IMR-90 (cell line): ENCODE results near the gene C1R. TPM values are rescaled to one million over a fixed set of nuclear protein-coding genes. Genes with fewer than 3 reads are reported as not detected.

ENCODE experiments used
- ATAC-seq: fragments of 200-7000 bp; cut with Tn5 transposase; 2 replicates; pipeline ENCODE4 v1.9.1; 2020; ENCODE audit warnings: low read depth, mild to moderate bottlenecking, moderate library complexity
- BruUV-seq: library from RNA; stranded (reverse); fragments of 400-500 nt; replicated peaks from 2 replicates; lab custom pipeline; 2021; lab: Mats Ljungman, UMichigan
- CTCF ChIA-PET: fragments of 300-600 bp; formaldehyde crosslinking; extraction: SDS; loops from one replicate; lab custom pipeline; 2021; ENCODE audit warnings: antibody characterized with exemption; lab: Yijun Ruan, JAX
- POLR2A ChIA-PET: fragments of 300-600 bp; sonication (Branson Sonifier 250); formaldehyde crosslinking; loops from one replicate; lab custom pipeline; 2022; ENCODE audit warnings: antibody characterized with exemption; ENCODE audit not compliant: unreplicated experiment; lab: Charles Lee
- DNase-seq: peaks from one replicate; pipeline ENCODE4 v3.0.0; 2013
- H2AFZ ChIP-seq: replicated peaks from 2 replicates; pipeline ENCODE3; 2013; ENCODE audit warnings: low read length, mild to moderate bottlenecking; ENCODE audit not compliant: poor library complexity
- H2AK5ac ChIP-seq: 2 replicates; pipeline ENCODE4 v1.6.1; 2013; ENCODE audit warnings: low read depth, low read length, inconsistent platforms
- H2AK9ac ChIP-seq: replicated peaks from 2 replicates; pipeline ENCODE3; 2013; ENCODE audit warnings: mild to moderate bottlenecking, low read depth, low read length, moderate library complexity; ENCODE audit not compliant: poor library complexity
- H2BK120ac ChIP-seq: 2 replicates; pipeline ENCODE4 v1.6.1; 2013; ENCODE audit warnings: low read depth, low read length, inconsistent platforms
- H2BK15ac ChIP-seq: 3 replicates; pipeline ENCODE4 v1.6.1; 2013; ENCODE audit warnings: low read depth, low read length, inconsistent platforms
- H2BK20ac ChIP-seq: 2 replicates; pipeline ENCODE4 v1.6.1; 2013; ENCODE audit warnings: low read depth, mild to moderate bottlenecking, inconsistent platforms, low read length, moderate library complexity
- H2BK5ac ChIP-seq: 2 replicates; pipeline ENCODE4 v1.6.1; 2013; ENCODE audit warnings: mild to moderate bottlenecking, low read depth, low read length, inconsistent platforms; ENCODE audit not compliant: poor library complexity, severe bottlenecking
- H3K14ac ChIP-seq: replicated peaks from 2 replicates; pipeline ENCODE4 v1.6.1; 2013; ENCODE audit warnings: low read depth, low read length, inconsistent platforms
- H3K18ac ChIP-seq: 2 replicates; pipeline ENCODE4 v1.6.1; 2013; ENCODE audit warnings: low read depth, low read length, control low read depth
- H3K23ac ChIP-seq: 2 replicates; pipeline ENCODE4 v1.6.1; 2013; ENCODE audit warnings: low read depth, low read length, inconsistent platforms
- H3K27ac ChIP-seq: 2 replicates; pipeline ENCODE4 v1.5.1; 2013; ENCODE audit warnings: mild to moderate bottlenecking, control low read depth, low read length; ENCODE audit not compliant: insufficient read depth
- H3K27me3 ChIP-seq: 2 replicates; pipeline ENCODE4 v1.6.1; 2013; ENCODE audit warnings: low read length; ENCODE audit not compliant: control insufficient read depth, insufficient read depth
- H3K36me3 ChIP-seq: 2 replicates; pipeline ENCODE4 v1.6.1; 2013; ENCODE audit warnings: low read length, mixed read lengths; ENCODE audit not compliant: control insufficient read depth, insufficient read depth
- H3K4ac ChIP-seq: 2 replicates; pipeline ENCODE4 v1.6.1; 2013; ENCODE audit warnings: low read depth, low read length, inconsistent platforms
- H3K4me1 ChIP-seq: 2 replicates; pipeline ENCODE4 v1.6.1; 2013; ENCODE audit warnings: low read length, mixed read lengths; ENCODE audit not compliant: control insufficient read depth, insufficient read depth
- H3K4me2 ChIP-seq: 2 replicates; pipeline ENCODE4 v1.6.1; 2013; ENCODE audit warnings: low read depth, mild to moderate bottlenecking, control low read depth, low read length, moderate library complexity
- H3K4me3 ChIP-seq: 2 replicates; pipeline ENCODE4 v1.5.1; 2013; ENCODE audit warnings: low read depth, mild to moderate bottlenecking, control low read depth, low read length, moderate library complexity; ENCODE audit not compliant: insufficient read depth
- H3K56ac ChIP-seq: 2 replicates; pipeline ENCODE4 v1.6.1; 2013; ENCODE audit warnings: low read length, inconsistent platforms; ENCODE audit not compliant: insufficient read depth; ENCODE audit errors: extremely low read depth
- H3K79me1 ChIP-seq, 2 experiments: 2 replicates each; pipeline ENCODE4 v1.6.1; 2013; ENCODE audit warnings: low read length in 2 of 2, inconsistent platforms in 1 of 2, low read depth in 1 of 2
- H3K9ac ChIP-seq: 2 replicates; pipeline ENCODE4 v1.6.1; 2013; ENCODE audit warnings: low read depth, low read length, control low read depth
- H3K9me1 ChIP-seq: 2 replicates; pipeline ENCODE4 v1.6.1; 2013; ENCODE audit warnings: low read length, inconsistent platforms; ENCODE audit not compliant: insufficient read depth
- H3K9me3 ChIP-seq: 2 replicates; pipeline ENCODE4 v1.6.1; 2013; ENCODE audit warnings: low read length; ENCODE audit not compliant: control insufficient read depth, insufficient read depth
- H4K20me1 ChIP-seq: 2 replicates; pipeline ENCODE4 v1.6.1; 2013; ENCODE audit warnings: low read length, inconsistent platforms; ENCODE audit not compliant: insufficient read depth
- H4K5ac ChIP-seq: 2 replicates; pipeline ENCODE4 v1.6.1; 2013; ENCODE audit warnings: mild to moderate bottlenecking, low read depth, low read length, control low read depth
- H4K8ac ChIP-seq, 2 experiments: 2 replicates each; pipeline ENCODE4 v1.6.1; 2013; ENCODE audit warnings: low read depth in 2 of 2, low read length in 2 of 2, control low read depth in 1 of 2, inconsistent platforms in 1 of 2
- H4K91ac ChIP-seq: 2 replicates; pipeline ENCODE4 v1.6.1; 2013; ENCODE audit warnings: low read depth, low read length, inconsistent platforms; ENCODE audit not compliant: insufficient read depth
- CEBPB ChIP-seq: IDR thresholded peaks from 2 replicates; pipeline ENCODE4 v1.6.1; 2012; ENCODE audit warnings: low read depth, low read length, improper control_type of control experiment
- MAFK ChIP-seq: IDR thresholded peaks from 2 replicates; pipeline ENCODE4 v1.6.1; 2012; ENCODE audit warnings: low read depth, low read length, improper control_type of control experiment
- MAZ ChIP-seq: IDR thresholded peaks from 2 replicates; pipeline ENCODE4 v1.6.1; 2012; ENCODE audit warnings: low read depth, mild to moderate bottlenecking, low read length, improper control_type of control experiment, moderate library complexity, borderline replicate concordance
- RAD21 ChIP-seq: IDR thresholded peaks from 2 replicates; pipeline ENCODE4 v1.6.1; 2012; ENCODE audit warnings: low read length, improper control_type of control experiment
- WGBS, 2 experiments: methylation state at CpG; one replicate each; pipeline versions ENCODE4 v1.1.5 to v1.1.7; 2013; ENCODE audit warnings: missing lambda C conversion rate in 2 of 2; ENCODE audit not compliant: insufficient read length in 1 of 2; ENCODE audit errors: extremely low coverage in 2 of 2; 5-methylcytosine and 5-hydroxymethylcytosine counted together
- dilution Hi-C: fragments of 300-500 bp; cut with HindIII; formaldehyde crosslinking; loops from one replicate; pipeline ENCODE4 v1.14.3; 2018; ENCODE audit warnings: low sequenced_read_pairs; ENCODE audit not compliant: unreplicated experiment
- in situ Hi-C: fragments of 300-500 bp; cut with MboI; formaldehyde crosslinking; loops from 3 replicates; pipeline ENCODE4 v1.14.3; 2019; ENCODE audit warnings: low sequenced_read_pairs, inconsistent platforms, mixed read lengths
- intact Hi-C: fragments of 100-400 bp; cut with micrococcal nuclease; formaldehyde crosslinking; loops from 2 replicates; pipeline ENCODE4 v1.10.0; 2022
- polyA plus RNA-seq, 3 experiments: library from polyadenylated mRNA; depleted of rRNA; stranded (reverse); fragments of >200 nt; gene quantifications; 2 replicates each; pipeline ENCODE4 v1.2.3, GENCODE V29; 2012; ENCODE audit warnings: low replicate concordance in 1 of 3
- total RNA-seq: library from RNA; depleted of rRNA; stranded (reverse); fragments of >200 nt; gene quantifications from 2 replicates; pipeline ENCODE4 v1.2.3, GENCODE V29; 2012
- TF ChIP-seq, protein P1 (sequence below): fragments of 150-350 bp; IDR thresholded peaks from 2 replicates; pipeline ENCODE4 v1.6.1; 2016; ENCODE audit warnings: low read depth, mild to moderate bottlenecking, low read length, moderate library complexity, borderline replicate concordance
- TF ChIP-seq, protein P2 (sequence below): conservative IDR thresholded peaks from 2 replicates; pipeline ENCODE4 v1.5.1; 2012; ENCODE audit warnings: mild to moderate bottlenecking, low read depth, low read length, improper control_type of control experiment

The C1R gene
- total and polyA plus RNA-seq, 2 of the 4 experiments (the other 2 are of a cell fraction) = 38.4 to 165 TPM

- intact Hi-C loops (no loop called here), dilution Hi-C loops (no loop called here), in situ Hi-C loops (no loop called here)
- ATAC-seq (no peak), DNase-seq (no peak)
- peak overlapping the region; percentile 100; the same call in 1 of the 2 replicates for H3K14ac ChIP-seq
- H3K4me1 ChIP-seq = peaks cover 5% of the 10 kb centered on the region; the same call in 1 of the 2 replicates
- H3K9me1 ChIP-seq = peaks cover 4% of the 10 kb centered on the region; the same call in 1 of the 2 replicates
- H2AFZ ChIP-seq = peak overlapping the region; percentile 98
- no peak overlapping the region for H3K18ac ChIP-seq
- H3K27me3 ChIP-seq = no peaks in the 10 kb centered on the region
- TF ChIP-seq RAD21 (no peak), MAFK (no peak), CEBPB (peak; percentile 29; the same call in 1 of the 2 replicates), MAZ (no peak)
- TF ChIP-seq, protein P1, sequence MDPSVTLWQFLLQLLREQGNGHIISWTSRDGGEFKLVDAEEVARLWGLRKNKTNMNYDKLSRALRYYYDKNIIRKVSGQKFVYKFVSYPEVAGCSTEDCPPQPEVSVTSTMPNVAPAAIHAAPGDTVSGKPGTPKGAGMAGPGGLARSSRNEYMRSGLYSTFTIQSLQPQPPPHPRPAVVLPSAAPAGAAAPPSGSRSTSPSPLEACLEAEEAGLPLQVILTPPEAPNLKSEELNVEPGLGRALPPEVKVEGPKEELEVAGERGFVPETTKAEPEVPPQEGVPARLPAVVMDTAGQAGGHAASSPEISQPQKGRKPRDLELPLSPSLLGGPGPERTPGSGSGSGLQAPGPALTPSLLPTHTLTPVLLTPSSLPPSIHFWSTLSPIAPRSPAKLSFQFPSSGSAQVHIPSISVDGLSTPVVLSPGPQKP = no peak
- TF ChIP-seq, protein P2, sequence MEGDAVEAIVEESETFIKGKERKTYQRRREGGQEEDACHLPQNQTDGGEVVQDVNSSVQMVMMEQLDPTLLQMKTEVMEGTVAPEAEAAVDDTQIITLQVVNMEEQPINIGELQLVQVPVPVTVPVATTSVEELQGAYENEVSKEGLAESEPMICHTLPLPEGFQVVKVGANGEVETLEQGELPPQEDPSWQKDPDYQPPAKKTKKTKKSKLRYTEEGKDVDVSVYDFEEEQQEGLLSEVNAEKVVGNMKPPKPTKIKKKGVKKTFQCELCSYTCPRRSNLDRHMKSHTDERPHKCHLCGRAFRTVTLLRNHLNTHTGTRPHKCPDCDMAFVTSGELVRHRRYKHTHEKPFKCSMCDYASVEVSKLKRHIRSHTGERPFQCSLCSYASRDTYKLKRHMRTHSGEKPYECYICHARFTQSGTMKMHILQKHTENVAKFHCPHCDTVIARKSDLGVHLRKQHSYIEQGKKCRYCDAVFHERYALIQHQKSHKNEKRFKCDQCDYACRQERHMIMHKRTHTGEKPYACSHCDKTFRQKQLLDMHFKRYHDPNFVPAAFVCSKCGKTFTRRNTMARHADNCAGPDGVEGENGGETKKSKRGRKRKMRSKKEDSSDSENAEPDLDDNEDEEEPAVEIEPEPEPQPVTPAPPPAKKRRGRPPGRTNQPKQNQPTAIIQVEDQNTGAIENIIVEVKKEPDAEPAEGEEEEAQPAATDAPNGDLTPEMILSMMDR = no peak
- POLR2A ChIA-PET = no interaction called here
- peak overlapping the region; percentile 99 for H3K23ac ChIP-seq
- 0 out of 2 replicates have a peak overlapping the region, but pooled peaks have one; percentile 14 for H2BK20ac ChIP-seq
- H3K4me2 ChIP-seq = peak overlapping the region; percentile 96
- peak overlapping the region; percentile 96 for H3K9ac ChIP-seq
- no peaks in the 10 kb centered on the region; the same call in none of the 2 replicates for H4K20me1 ChIP-seq
- H2BK120ac ChIP-seq = peak overlapping the region; percentile 94; the same call in 1 of the 2 replicates
- peak overlapping the region; percentile 97 for H2BK5ac ChIP-seq
- H3K27ac ChIP-seq = peak overlapping the region; percentile 97
- BruUV-seq = no TSS peak
- CTCF ChIA-PET = interaction anchor here (1.0 to 2.1 kb wide), 3 partner anchors 15 to 183 kb away, joined by 3 to 9 read pairs (median 4); partner anchors contain the start of gene C1S
- peaks cover 10% of the 10 kb centered on the region for H3K36me3 ChIP-seq
- H3K79me1 ChIP-seq = peaks cover 27 to 55% of the 10 kb centered on the region in 2 experiments
- no peak overlapping the region for H2BK15ac ChIP-seq
- peak overlapping the region; percentile 71; the same call in 1 of the 2 replicates for H2AK5ac ChIP-seq
- H2AK9ac ChIP-seq = peak overlapping the region; percentile 100
- peak overlapping the region; percentile 67; the same call in 1 of the 2 replicates for H4K91ac ChIP-seq
- H3K9me3 ChIP-seq = no peaks in the 10 kb centered on the region
- peak overlapping the region; percentile 97 to 100; a peak in 3 of 4 replicates for H4K8ac ChIP-seq
- peak overlapping the region; percentile 100 for H3K4ac ChIP-seq
- 60% methylated on average over 1 of the region's 3 CpGs; no CpG with 5 or more reads in 1 of the 2 experiments for WGBS, 2 experiments
- H3K56ac ChIP-seq = peak overlapping the region; percentile 94; the same call in 1 of the 2 replicates
- H3K4me3 ChIP-seq = peak overlapping the region; percentile 66
- H4K5ac ChIP-seq = peak overlapping the region; percentile 91
Observed at GRCh38 chr12:7107636-7108002, 15.4 kb upstream of the C1R start.
